ENCODE measurements around the gene PLA2G4A.

The PLA2G4A gene

DNA sequence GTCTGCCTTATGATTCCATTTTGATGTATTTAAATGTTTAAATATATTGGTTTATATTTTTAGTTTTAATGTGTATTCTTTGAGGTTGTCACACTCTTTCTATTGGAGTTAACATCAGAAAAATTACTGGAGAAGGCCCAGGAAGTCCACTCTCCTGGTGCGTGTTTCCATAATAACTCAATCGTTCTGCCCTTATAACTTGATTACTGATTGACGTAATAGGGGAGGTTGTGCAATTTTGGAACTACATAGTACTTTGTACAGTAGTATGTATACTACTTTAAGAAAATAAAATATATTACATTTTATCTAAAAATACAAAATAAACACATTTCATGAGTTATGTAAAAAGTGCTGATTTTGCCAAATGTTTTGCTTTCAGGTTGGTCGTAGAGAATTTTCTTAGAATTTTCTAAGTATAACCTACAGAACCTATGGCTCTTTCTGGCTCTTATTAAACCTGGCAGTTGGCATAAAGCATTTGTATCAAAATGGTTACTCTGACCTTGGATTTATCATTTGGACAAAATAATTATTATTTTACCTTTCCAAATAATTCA, 5.7 kb downstream of the PLA2G4A start:
- DNase-seq, result no peak

- DNase-seq, result no peak
These were observed 6.7 kb downstream of the PLA2G4A start for GRCh38 chr1:186835448-186835847.

DNA sequence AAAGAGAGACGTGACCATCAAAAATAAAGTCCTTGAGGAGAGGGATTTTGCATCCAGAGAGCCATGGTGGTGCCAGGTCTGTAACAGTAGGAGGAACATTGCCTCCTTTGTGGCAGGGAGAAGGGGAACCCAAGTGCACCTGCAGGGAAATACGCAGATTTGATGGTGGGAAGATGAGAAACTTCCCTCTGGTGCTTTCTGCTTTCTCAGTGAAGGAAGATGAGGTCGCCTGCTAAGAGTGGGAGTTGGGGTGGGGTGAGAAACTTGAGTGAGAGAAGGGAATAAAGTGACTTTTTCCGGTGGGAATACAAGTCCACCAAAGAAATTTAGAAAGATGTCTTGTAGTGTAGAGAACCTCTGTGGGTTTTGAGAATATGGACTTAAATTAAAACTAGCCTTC, 9.1 kb downstream of the PLA2G4A start:
- DNase-seq, result no peak

DNA sequence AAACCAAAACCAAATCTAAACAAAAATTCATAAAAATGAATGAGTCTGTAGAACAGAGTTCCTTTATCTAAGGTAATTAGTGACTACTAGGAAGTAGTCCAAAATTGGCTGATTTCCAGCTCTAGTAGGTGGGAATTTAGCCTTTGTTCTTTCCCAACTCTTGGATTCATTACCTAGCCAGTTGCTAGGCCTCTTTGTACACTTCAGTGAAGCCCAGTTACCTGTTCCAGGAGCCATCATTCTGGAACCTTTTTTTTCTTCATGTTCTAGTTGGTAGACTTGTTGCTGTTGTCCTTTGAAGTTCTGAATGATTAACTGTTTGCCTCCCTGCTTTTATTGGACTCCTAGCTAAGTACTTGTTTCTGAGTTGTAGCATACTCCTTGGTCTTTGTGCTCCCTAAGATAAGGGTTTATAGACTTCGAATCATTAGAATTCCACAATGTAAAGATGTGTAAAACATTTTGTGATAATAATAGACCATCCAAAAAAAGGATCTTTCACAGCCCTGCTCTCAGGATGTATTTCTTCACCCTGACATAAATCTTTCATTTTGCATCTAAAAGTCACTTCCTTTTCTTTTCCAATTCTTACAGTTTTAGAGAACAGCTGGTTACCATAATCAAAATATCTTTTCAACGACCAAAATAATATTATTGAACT, 9.8 kb downstream of the PLA2G4A start:
- no peak for DNase-seq

DNA sequence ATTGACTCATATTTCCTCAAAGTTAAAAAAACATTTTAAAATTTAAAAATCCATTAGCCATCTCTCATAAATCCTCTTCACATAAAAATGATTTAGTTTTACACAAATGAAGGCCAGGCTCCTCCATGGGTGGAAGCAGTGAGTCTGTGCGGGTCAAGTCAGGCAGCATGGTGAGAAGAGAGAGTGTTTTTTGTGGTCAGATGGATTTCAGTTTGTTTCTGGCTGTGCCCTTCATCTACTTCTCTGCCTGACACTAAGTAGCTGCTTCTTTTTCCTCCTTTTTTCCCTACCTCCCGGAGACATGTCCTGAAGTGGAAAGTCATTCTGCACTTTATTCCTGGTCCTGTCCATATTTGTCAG, 10.3 kb downstream of the PLA2G4A start:
- no peak for DNase-seq

DNA sequence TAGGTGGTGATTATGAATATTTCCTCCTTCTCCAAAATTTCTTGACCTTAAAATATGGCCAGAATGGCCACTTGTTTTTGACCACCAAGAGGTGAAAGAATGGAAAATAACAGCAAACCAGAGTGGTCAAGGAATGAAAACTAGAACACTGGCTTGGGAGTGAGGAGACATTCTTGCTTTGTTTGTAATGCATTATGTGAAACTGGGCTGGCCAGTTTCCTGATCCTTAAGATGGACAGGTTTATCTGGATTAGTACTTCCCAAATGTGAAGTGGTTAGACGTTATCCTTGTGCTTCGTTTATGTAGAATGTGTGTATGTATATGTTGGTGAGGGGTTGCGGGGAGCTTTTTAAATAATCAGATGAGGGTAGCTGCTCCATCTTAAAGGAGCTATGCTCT, 12.8 kb downstream of the PLA2G4A start:
- DNase-seq, result no peak

- DNase-seq, result no peak
These were observed 13.8 kb downstream of the PLA2G4A start for GRCh38 chr1:186842547-186842946.

DNA sequence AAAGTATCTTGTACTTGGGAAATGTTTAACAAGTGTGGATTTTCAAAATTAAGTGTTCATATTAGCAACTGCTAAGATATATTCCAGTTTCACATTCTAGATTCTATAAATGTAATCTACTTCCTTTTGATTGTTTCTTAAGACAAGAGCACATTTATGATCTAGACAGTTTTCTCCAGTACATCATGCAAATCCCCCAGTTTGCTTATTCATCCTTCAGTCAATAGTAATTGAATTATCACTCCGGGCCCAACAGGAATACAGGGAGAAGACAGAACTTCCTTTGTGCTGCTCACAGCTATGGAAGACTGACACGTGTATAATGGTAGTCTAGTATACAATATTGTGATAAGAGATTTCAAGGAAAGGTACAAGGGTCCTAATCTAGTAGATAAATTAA, 14.5 kb downstream of the PLA2G4A start:
- DNase-seq, result no peak

GRCh38 chr1:186843931-186844330, 15.2 kb downstream of the PLA2G4A start:
- DNase-seq, result no peak

DNA sequence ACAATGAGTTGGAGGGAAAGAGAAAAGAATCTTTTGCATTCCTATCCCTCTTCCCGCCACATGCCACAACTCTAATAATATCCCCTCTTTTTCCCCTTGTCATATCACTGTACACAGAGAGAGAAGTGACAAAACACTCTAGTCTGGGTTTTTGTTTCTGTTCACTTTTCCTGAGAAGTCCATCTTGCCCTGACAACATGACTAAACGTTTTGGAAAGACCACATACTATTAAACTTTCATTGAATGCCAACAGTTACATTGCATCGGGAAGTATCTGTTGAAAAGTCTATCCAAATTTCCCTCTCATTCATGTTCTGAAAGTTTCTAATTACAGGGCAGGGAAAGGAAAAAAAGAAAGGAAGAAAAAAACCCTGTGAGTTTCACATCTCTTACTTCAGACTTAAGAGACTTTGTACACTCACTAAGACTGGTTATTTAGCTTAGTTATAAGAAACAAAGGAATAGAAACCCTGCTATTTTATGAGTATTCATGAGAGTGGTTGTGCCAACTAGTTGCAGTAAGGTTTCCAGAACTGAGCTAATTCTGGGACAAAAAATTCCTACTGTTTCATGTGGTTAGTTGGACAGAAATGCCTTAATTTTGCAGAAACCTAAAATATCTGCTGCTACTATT, 16.9 kb downstream of the PLA2G4A start:
- DNase-seq, result no peak

DNA sequence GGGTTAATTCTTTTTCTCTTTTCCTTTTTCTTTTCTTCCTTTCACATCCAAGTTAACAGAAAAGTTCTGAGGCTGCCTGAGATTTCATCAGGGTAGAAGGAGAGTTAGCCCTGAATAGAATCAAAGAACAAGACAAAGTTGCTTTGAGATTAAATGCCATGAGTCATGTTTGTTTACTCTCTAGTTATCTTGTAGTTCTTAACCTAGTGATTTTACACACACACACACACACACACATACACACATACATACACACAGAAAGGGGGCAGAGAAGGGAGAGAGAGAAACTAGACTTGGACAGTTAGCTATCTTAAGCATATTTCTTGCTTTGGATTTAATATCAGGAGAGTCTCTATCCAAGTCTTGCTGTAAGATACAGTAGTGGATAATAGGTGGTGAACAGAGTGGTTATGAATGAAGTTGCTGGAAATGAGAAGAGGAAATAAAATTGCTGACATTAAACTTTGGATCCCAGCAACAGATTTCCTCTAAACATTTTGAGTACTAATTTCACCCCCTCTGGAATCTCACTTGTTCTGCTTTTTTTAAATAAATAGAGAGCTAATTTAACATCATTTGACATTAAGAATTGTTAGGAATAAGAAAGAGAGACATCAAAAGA, 19.9 kb downstream of the PLA2G4A start:
- DNase-seq, result no peak

GRCh38 chr1:186849271-186849671, 20.5 kb downstream of the PLA2G4A start:
- DNase-seq, result peak in 1 of 2 donors; percentile 2

DNA sequence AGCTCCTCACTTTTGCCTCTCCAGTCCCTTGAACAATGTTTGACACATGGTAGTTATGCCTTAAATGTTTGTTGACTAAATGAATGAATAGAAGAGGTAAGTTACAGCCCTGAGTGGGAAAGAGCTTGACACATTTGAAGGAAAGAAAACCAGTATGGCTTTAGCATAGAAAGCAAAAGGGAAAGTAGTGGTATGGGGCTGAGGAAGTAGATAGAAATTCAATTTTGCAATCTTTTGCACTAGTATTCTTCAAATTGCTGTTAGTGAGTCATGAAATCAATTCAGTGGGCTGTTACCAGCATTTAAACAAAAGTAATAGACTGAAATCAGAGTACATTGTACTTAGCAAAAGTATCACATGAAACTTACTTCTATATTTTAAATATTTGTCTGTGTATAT, 21.1 kb downstream of the PLA2G4A start:
- no peak for DNase-seq

DNA sequence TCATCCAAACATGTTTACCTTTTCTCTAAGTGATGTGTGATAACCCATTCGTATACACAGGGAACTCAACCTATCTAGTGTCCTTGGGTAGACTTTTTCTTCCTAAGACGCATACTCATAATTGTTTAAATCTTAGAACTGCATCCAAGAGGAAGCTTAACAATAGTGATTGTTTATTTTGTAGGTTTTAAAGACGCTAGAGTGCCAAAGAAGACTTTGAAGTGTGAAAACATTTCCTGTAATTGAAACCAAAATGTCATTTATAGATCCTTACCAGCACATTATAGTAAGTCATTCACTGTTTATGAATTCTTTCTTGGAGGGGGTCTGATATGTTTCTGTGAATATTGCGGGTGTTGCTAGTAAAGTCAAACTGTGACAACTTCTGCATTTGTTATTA, 25.4 kb downstream of the PLA2G4A start:
- DNase-seq, result no peak

DNA sequence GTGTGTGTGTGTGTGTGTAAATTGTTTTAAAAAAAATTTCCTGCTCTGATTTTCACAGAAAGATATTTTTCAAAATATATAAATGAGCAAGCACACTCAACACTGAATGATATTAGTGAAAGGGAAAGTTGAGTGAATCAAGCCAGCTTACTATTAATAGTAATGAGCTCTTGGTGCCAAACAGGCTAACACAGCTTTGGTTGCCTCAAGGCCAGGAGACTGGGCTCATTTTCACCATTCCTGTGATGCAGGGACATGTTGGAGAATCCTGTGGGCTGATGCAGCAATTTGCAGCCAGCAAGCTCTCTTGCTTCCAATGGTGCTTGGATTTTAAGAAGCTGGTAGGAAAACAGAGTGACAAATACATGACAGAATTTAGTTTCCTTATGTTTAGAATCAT, 30.2 kb downstream of the PLA2G4A start:
- no peak for DNase-seq

DNA sequence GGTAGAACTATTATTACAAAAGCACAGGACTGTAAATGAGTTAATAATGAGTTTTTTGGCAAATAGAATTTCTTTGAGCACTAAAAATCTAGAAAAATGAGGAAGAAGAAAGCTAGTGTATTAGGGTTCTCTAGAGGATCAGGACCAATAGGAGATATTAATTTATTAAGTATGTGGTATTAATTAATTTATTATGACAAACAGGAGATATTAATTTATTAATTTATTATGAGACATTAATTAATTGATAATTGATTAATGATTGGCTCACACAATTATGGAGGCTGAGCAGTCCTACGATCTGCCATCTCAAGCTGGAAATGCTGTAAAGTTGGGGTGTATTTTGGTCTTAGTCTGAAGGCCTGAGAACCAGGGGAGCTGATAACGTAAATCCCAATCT, 31.2 kb downstream of the PLA2G4A start:
- no peak for DNase-seq

GRCh38 chr1:186864296-186864695, 35.5 kb downstream of the PLA2G4A start:
- no peak for DNase-seq

GRCh38 chr1:186865253-186865652, 36.5 kb downstream of the PLA2G4A start:
- DNase-seq, result peak in 1 of 2 donors; percentile 10

DNA sequence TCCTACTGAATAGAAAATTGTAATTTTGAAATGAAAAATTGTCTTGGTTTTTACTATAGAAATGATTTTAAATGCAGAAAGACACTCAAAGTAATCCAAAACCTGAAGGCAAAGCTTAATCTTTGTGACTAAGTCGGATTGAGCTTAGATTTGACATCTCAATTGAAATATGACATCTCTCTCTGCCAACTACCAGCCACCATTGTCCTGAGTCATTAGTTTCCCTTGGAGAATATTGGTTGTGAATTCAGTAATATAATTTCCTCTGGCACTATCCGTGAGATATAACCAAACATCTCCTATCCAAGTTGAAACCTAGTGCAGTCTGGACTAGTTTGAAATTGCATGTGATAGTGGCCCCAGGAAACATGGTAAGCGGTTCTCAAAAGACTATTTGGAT, 37.1 kb downstream of the PLA2G4A start:
- no peak for DNase-seq

DNA sequence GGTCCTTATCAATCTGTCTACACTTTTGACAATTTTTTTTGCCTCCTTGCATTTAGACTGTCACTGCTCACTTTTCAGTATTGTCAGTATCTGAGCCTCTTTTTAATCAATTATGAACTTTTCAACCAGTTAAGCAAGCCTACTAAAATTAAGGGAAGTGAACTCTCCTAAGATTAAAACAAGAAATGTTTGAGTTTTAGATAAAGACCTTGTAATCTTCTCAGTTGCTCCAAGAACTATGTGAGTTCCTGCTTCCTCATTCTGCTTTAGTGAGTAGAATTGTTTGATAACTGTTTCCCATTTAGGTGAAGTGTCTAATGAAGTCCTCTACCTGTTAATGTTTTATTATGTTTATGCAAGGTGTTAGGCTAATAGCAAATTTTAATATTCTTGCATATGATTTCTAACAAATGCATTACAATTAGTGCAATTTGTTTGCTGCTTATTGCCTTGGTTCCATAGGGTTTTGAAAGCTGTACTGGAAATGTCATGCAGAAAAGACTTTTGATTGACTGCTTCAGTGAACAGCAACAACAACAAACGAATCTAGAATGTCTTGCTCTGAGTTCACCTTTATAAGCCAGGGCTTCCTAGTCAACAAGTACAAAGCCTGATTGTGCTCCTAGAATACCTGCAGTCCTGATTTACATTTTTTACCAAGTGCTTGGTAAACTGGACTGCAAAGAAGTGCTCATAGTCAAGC, 40.9 kb downstream of the PLA2G4A start:
- DNase-seq, result no peak

DNA sequence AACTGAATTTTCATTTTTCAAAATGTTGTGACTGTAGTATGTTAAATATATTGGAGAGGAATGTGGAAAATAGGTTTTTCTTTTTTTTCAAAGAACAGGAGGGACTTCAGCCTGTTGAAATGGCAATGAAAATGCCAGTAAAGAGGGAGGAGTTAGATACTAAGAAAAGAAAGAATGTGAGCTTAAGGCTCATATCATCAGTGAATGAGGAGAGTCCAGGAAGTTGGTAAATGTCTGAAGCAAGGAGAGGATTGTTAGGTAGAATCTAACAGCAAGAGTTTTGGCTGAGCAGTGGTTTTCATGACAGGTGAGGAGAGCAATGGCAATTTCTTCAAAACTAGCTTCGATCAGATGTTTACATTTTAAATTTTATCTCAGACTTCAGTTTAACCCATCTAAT, 43.0 kb downstream of the PLA2G4A start:
- DNase-seq, result no peak

- DNase-seq, result no peak
These were observed 43.5 kb downstream of the PLA2G4A start for GRCh38 chr1:186872291-186872690.

DNA sequence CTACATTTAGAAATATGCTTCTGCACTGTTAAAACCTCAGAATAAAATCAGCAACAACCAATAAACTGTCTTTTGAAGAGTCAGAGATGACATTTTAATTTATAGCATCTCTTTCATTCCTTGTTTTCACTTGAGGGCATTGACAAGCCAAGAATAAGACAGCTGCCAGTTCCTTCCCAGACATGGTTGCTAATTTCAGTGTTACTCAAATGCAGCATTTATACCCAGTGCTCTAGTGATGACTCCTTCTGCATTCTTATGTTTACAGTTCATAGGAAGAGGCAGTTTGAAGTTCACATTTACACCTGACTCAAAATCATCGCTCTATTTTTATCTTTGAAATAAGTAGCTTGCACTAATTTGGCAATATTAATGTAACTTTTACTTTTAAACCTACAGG, 44.9 kb downstream of the PLA2G4A start:
- no peak for DNase-seq

Data from CD4-positive, alpha-beta T cell treated with Interferon alpha-2 for 1 hour (primary cell).